Measurements from ENCODE around the gene TWNK. TPM values are rescaled to one million over a fixed set of nuclear protein-coding genes. Genes with fewer than 3 reads are reported as not detected.
A peak's percentile ranks its signal among the peaks of the same experiment; 100 is the strongest.

The TWNK gene
- total and polyA plus RNA-seq, 9 of the 15 experiments (the other 6 are each of a cell fraction or from before 2014, with no cell fraction given) = 11.6 to 34.7 (median 17.4) TPM

- Histone ChIP-seq H3K9ac (ENCODE audit: insufficient read depth in 1 of 2, low read depth in 2 of 2, low read length in 2 of 2) (peak overlapping the region; percentile 95 to 99), H2AFZ (ENCODE audit: low read depth, low read length) (peak overlapping the region; percentile 98), H3K27me3 (ENCODE audit: control insufficient read depth in 2 of 2, insufficient read depth in 2 of 2, low read length in 2 of 2) (no peaks in the 10 kb centered on the region), H3K4me1 (replicated peaks in 1 of 2; ENCODE audit: control insufficient read depth in 2 of 2, insufficient read depth in 2 of 2, low read length in 2 of 2) (peaks cover 16 to 21% of the 10 kb centered on the region in 2 experiments; a peak in 4 of 5 replicates), H3K9me1 (ENCODE audit: control insufficient read depth, insufficient read depth, low read length) (no peaks in the 10 kb centered on the region), H3K9me3 (replicated peaks; ENCODE audit: control insufficient read depth, insufficient read depth, low read depth, low read length) (no peaks in the 10 kb centered on the region), H3K4me3 (peak overlapping the region; percentile 95), H3K36me3 (ENCODE audit: control insufficient read depth, insufficient read depth, low read length) (peaks cover 54% of the 10 kb centered on the region; the same call in 2 of the 3 replicates), H3K4me2 (ENCODE audit: insufficient read depth, low read length) (peak overlapping the region; percentile 97), H3K79me2 (ENCODE audit: control insufficient read depth, insufficient read depth, low read length) (peaks cover 59% of the 10 kb centered on the region), H4K20me1 (replicated peaks; ENCODE audit: control insufficient read depth, insufficient read depth, low read length) (peaks cover 6% of the 10 kb centered on the region; the same call in 1 of the 2 replicates), H3K27ac (ENCODE audit: extremely low read depth, low read depth, low read length) (peak overlapping the region; percentile 87)
- in situ Hi-C loops (cut with MboI) (loop anchor here (25.0 kb wide), 1 partner anchor 1050 kb away; no protein-coding TSS in a partner anchor), intact Hi-C loops (cut with micrococcal nuclease) (no loop called here)
- POLR2A ChIA-PET = interaction anchor here (1.0 kb wide), 1 partner anchor 48 kb away, joined by 4 read pairs; no protein-coding TSS in a partner anchor
- DNase-seq (ENCODE audit: extremely low read depth in 1 of 4, low spot score in 3 of 4) = no peak
- peak; percentile 37 for FAIRE-seq
- WGBS (ENCODE audit: insufficient coverage, low coverage, missing lambda C conversion rate) = under 1% methylated on average over 13 of the region's 15 CpGs
- peak; percentile 28 for ATAC-seq
- CTCF ChIA-PET (ENCODE audit: low intra/inter-chr PET ratio) = no interaction called here
- TSS peak; percentile 83 for BruUV-seq (replicated peaks)
- no peak for TF ChIP-seq HES1 (IDR thresholded peaks at IDR 0.05; ENCODE audit: low read depth)
- peak; percentile 2 to 75; a peak in 3 of 4 replicates for TF ChIP-seq MNT (conservative IDR thresholded peaks at IDR 0.05)
- TF ChIP-seq MECOM (CRISPR knock-in tag; IDR thresholded peaks at IDR 0.05) = no peak
- 0 out of 2 replicates have a peak, but pooled peaks have one; percentile 6 for TF ChIP-seq ARID1B (IDR thresholded peaks at IDR 0.05)
- TF ChIP-seq ZFP91 (CRISPR knock-in tag; IDR thresholded peaks at IDR 0.05) = no peak
- TF ChIP-seq EP400 (IDR thresholded peaks at IDR 0.05) = peak; percentile 52
- TF ChIP-seq NKRF (IDR thresholded peaks at IDR 0.05; ENCODE audit: borderline replicate concordance) = peak; percentile 53; the same call in 1 of the 2 replicates
- 0 out of 2 replicates have a peak, but pooled peaks have one; percentile 1 for TF ChIP-seq VEZF1 (CRISPR knock-in tag; IDR thresholded peaks at IDR 0.05)
- no peak for TF ChIP-seq ILK (tag; IDR thresholded peaks at IDR 0.05; ENCODE audit: borderline replicate concordance, low read depth)
- TF ChIP-seq L3MBTL2 (IDR thresholded peaks at IDR 0.05) = peak; percentile 9
- no peak for TF ChIP-seq CBFA2T3 (IDR thresholded peaks at IDR 0.05)
- 0 out of 4 replicates have a peak, but pooled peaks of 1 of the 2 experiments have one; percentile 5 for TF ChIP-seq FOXK2 (conservative IDR thresholded peaks at IDR 0.05 in 1 of 2, IDR thresholded peaks at IDR 0.05 in 1 of 2; ENCODE audit: low read depth in 2 of 2)
- no peak; the same call in 1 of the 2 replicates for TF ChIP-seq NR2C2 (CRISPR knock-in tag; IDR thresholded peaks at IDR 0.05)
- TF ChIP-seq NR2C2 (tag; IDR thresholded peaks at IDR 0.05) = peak; percentile 97
Observed at GRCh38 chr10:100987685-100988049, 324 bp downstream of the TWNK start.

All from K562 (cell line).